NCI-H2227 (cell line): Measurements from ENCODE around the gene DNAJA3.

Source experiments
- DNase-seq: peaks from one replicate; lab custom pipeline; 2025; ENCODE audit not compliant: unreplicated experiment; lab: John Stamatoyannopoulos, UW

The DNAJA3 gene

GRCh38 chr16:4472880-4473279, 47.2 kb downstream of the DNAJA3 start:
- DNase-seq = no peak

- DNase-seq = peak; percentile 98
Measured at GRCh38 chr16:4474192-4474961, 48.7 kb downstream of the DNAJA3 start, which contains the start of gene NMRAL1. NMRAL1 (minus strand) TSS chr16:4474625; CDS start chr16:4474132, 493 bp downstream.

GRCh38 chr16:4475880-4476788, 50.5 kb downstream of the DNAJA3 start, which contains the start of gene HMOX2:
HMOX2 (plus strand) TSS chr16:4476398; CDS start chr16:4505525, 29,127 bp downstream.
- peak; percentile 95 for DNase-seq

GRCh38 chr16:4477966-4478365, 52.3 kb downstream of the DNAJA3 start:
- DNase-seq = no peak

GRCh38 chr16:4481526-4481925, 55.9 kb downstream of the DNAJA3 start:
- no peak for DNase-seq

- DNase-seq = no peak
Measured at GRCh38 chr16:4481963-4482362, 56.3 kb downstream of the DNAJA3 start.

- no peak for DNase-seq
Measured at GRCh38 chr16:4486126-4486893, 60.6 kb downstream of the DNAJA3 start.

GRCh38 chr16:4487955-4488498, 62.4 kb downstream of the DNAJA3 start:
- no peak for DNase-seq

- no peak for DNase-seq
Measured at GRCh38 chr16:4488499-4488967, 62.9 kb downstream of the DNAJA3 start.

- no peak for DNase-seq
Measured at GRCh38 chr16:4489030-4489429, 63.4 kb downstream of the DNAJA3 start.

- DNase-seq = no peak
Measured at GRCh38 chr16:4491898-4492297, 66.2 kb downstream of the DNAJA3 start.

- no peak for DNase-seq
Measured at GRCh38 chr16:4494746-4495490, 69.2 kb downstream of the DNAJA3 start.

- DNase-seq = no peak
Measured at GRCh38 chr16:4495766-4496165, 70.1 kb downstream of the DNAJA3 start.

- DNase-seq = no peak
Measured at GRCh38 chr16:4496305-4496704, 70.6 kb downstream of the DNAJA3 start.

GRCh38 chr16:4498546-4499195, 73.0 kb downstream of the DNAJA3 start:
- DNase-seq = no peak

GRCh38 chr16:4499196-4499555, 73.5 kb downstream of the DNAJA3 start:
- no peak for DNase-seq

- no peak for DNase-seq
Measured at GRCh38 chr16:4500272-4500671, 74.6 kb downstream of the DNAJA3 start.

GRCh38 chr16:4501071-4501478, 75.4 kb downstream of the DNAJA3 start:
- no peak for DNase-seq

GRCh38 chr16:4505356-4506147, 79.9 kb downstream of the DNAJA3 start:
- DNase-seq = no peak
